Esophagus muscularis mucosa (tissue), 3 donors: ENCODE data around the gene CEP85.

Experiments
- POLR2A ChIP-seq: fragments of 450-650 bp; IDR thresholded peaks from one replicate; pipeline ENCODE4 v1.6.1; 2017; ENCODE audit warnings: antibody characterized with exemption, moderate library complexity, mild to moderate bottlenecking, low read depth
- POLR2AphosphoS5 ChIP-seq, 2 donors: sonication (generic); formaldehyde crosslinking; IDR thresholded peaks; one replicate each; pipeline ENCODE4 v1.6.1; 2017; ENCODE audit warnings: antibody characterized with exemption in 2 of 2
- TF ChIP-seq, protein P1 (sequence below), 3 experiments: fragments of 200-600 bp in 2 of 3; fragments of 450-650 bp in 1 of 3; sonication (generic) in 2 of 3; IDR thresholded peaks; one replicate each; pipeline ENCODE4 v1.5.1; 2017 to 2019; ENCODE audit warnings: antibody characterized with exemption in 3 of 3, mild to moderate bottlenecking in 2 of 3, moderate library complexity in 1 of 3

DNA sequence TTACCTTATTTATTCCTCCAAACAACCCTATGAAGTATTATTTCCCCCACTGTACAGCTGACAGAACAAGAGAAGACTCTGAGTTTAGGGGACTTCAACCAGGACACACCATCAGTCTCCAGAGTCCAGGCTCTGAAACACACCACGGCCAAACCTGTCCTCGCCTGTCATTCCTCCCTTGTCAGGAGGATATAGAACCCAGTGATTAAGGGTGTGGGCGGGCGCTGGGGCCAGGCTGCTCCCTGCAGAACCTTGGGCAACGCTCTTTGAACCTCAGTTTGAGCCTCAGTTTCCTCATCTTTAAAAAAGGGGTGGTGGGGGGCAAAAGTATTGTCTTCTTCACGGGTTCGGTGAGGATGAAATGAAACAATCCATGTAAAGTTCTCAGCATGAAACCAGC lies 9.4 kb upstream of the CEP85 start:
- TF ChIP-seq, protein P1, sequence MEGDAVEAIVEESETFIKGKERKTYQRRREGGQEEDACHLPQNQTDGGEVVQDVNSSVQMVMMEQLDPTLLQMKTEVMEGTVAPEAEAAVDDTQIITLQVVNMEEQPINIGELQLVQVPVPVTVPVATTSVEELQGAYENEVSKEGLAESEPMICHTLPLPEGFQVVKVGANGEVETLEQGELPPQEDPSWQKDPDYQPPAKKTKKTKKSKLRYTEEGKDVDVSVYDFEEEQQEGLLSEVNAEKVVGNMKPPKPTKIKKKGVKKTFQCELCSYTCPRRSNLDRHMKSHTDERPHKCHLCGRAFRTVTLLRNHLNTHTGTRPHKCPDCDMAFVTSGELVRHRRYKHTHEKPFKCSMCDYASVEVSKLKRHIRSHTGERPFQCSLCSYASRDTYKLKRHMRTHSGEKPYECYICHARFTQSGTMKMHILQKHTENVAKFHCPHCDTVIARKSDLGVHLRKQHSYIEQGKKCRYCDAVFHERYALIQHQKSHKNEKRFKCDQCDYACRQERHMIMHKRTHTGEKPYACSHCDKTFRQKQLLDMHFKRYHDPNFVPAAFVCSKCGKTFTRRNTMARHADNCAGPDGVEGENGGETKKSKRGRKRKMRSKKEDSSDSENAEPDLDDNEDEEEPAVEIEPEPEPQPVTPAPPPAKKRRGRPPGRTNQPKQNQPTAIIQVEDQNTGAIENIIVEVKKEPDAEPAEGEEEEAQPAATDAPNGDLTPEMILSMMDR (IDR thresholded peaks at IDR 0.05): no peak
- no peak for TF ChIP-seq POLR2A
- TF ChIP-seq POLR2AphosphoS5 (IDR thresholded peaks at IDR 0.05): no peak
